Measurements from ENCODE around the gene ITPR2.
"Not testable (repeated sequence)": the region's sequence is repeated elsewhere in the genome, so short reads cannot be mapped to it uniquely, and the experiment has no call there.

ITPR2 gene

DNA sequence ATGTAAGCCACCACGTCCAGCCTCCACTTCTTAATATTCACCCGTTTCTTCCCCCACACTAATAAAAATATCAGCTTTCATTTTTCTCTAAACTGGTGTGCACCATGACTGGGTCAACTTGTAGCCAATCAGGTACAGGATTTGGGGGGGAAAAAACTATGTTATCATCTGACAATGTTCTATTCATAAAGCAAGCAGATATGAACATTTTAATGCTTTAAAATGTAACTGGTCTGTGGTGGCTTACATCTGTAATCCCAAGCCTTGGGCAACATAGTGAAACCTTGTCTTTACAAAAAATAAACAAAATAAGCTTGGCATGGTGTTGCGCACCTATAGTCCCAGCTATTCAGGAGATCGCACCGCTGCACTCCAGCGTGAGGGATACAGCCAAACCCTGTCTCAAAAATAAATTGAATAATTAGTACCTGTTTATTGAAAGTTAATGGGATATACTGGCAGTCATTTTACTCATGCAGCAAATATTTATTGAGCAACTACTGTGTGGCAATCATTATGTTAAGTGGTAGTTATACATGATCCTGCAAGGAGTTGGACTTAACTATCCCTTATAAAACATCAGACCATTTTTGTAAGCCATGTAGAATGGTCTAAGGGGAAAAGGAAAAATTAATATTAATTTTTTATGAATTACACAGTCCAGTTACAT, 15.3 kb upstream of the ITPR2 start:
- DNase-seq: no peak

DNA sequence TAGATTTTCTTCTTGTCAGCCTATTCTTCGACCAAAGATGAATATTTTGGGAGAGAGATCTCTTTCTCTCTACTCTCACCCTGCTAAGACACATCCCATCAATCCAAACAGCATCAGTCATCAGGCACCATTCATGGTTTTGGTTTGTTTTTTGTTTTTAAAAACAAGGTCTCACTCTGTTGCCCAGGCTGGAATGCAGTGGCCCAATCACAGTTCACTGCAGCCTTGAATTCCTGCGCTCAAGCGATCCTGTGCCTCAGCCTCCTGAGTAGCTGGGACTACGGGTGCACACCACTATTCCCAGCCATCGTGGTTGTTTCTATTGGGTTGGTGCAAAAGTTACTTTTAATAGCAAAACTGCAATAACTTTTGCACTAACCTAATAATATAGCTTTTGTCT, 14.4 kb upstream of the ITPR2 start:
- no peak for DNase-seq

GRCh38 chr12:26846416-26846815, 13.4 kb upstream of the ITPR2 start:
- no peak for DNase-seq

GRCh38 chr12:26845984-26846383, 13.0 kb upstream of the ITPR2 start:
- DNase-seq: no peak

- peak; percentile 76 for DNase-seq
These were observed 12.2 kb upstream of the ITPR2 start for GRCh38 chr12:26845057-26845666.

DNA sequence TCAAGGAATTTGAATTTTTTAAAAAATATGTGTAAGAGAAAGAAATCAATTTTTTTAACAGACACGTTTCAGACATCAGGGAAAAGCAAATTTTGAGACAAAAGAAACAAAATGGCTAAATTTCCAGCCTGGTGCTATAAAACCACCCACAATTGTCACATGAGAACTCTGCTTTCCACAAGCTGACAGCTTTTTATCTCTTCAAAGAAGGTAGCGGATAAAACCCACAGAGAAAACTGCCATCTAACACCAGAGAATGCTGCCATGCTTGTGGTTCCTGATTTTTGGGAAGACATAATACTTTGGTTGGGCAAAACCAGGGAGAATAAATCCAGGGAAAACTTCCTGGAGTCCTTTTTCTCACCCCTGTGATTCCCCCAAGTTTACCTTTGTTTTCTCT, 10.3 kb upstream of the ITPR2 start:
- DNase-seq: no peak

DNA sequence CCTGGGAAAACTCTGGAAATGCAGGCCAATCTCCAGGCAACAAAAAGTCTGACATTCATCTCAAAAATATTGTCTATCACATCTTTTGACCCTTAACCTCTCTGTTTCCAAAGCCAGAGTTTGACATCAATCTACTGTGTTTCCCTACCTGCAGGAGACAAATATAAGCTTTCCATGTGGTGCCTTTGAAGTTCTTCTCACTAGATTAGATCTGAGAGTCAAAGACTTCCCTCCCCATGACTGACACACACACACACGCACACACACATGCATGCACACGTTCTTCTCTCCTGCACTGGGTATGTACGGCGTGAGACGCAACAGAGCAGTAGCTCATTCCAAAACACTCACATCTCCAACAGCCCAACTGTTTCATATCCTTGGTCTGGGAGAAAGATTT, 8.1 kb upstream of the ITPR2 start:
- DNase-seq: no peak

DNA sequence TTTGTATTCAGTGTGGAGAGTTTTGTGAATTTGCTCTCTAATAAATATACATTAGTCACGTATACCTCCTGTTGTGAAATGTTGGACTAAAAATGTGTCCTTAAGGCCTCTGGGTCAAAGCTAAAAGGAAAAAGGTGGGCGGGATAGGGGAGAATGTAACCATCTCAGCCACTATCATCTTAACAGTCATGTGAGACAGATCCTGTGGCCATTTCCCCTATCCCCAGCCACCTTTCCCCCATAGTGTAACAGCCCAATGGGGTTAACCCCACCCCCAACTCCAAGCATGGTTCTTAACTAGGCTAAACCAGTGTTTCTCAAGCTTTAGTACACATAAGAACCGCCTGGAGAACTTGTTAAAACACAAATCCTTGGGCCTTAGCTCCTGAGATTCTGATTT, 6.5 kb upstream of the ITPR2 start:
- DNase-seq: no peak

- no peak for DNase-seq
These were observed 6.0 kb upstream of the ITPR2 start for GRCh38 chr12:26838888-26839416.

- no peak for DNase-seq
These were observed 3.2 kb upstream of the ITPR2 start for GRCh38 chr12:26836201-26836600.

DNA sequence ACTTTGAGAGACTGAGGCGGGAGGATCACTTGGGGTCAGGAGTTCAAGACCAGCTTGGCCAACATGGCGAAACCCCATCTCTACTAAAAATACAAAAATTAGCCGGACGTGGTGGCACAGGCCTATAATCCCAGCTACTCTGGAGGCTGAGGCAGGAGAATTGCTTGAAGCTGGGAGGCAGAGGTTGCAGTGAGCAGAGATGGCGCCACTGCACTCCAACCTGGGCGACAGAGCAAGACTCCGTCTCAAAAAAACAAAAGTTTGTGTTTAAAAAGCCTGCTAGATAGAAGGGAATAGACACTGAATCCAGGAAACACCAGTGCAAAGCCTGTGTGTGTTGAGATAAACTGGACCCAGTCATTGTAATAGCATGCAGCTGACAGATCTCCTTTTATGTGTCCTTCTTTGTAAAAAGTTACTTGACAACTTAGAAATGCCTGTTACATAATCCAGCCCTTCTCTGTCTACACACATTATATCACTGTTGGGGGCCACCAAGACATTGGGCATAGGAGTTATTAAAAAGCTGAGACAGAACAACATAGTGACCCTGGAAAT, 1.6 kb upstream of the ITPR2 start:
- not testable (repeated sequence) for DNase-seq

GRCh38 chr12:26833743-26834490, 923 bp upstream of the ITPR2 start:
- peak; percentile 90 for DNase-seq

DNA sequence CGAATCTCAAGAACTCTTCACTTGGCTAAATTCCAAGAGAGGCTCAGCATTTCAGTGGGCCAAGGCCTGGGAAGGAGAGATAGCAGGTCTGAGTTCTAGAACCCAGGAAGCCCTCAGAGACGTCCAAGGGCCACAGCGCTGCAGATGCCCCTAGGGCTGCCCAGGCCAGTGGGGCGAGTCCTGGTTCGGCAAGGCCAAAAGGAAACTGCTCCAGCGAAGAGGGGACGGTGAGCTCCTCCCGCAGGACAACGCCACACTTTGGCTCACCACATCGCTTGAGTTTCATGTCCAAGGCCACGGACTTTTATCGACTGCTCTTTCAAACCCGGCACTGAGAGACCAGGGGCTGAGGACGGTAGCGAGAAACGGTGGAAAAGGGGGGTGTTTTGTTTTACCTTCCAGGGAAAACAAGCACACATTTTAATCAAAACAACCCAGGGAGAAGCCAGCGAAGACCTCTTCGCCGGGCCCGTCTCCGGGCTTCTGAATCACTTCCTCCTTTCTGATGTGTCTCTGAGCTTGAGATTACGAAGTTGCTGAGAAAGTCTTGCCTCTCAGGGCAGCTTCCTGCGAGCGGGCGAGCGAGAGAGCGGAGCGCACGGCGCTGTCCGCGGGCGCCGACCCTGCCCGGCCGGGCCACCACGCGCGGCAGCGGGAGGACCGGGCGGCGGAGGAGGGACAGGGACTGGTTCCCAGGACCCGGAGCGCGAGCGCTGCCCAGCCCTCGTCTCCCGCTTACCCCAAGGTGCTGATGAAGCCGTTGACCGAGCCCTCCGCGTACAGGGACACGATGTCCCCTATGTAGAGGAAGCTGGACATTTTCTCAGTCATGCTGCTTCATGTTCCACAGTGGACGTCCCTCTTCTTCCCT, 808 bp downstream of the ITPR2 start:
- DNase-seq: peak; percentile 90

GRCh38 chr12:26830783-26831551, 2.0 kb downstream of the ITPR2 start:
- DNase-seq: peak; percentile 83

DNA sequence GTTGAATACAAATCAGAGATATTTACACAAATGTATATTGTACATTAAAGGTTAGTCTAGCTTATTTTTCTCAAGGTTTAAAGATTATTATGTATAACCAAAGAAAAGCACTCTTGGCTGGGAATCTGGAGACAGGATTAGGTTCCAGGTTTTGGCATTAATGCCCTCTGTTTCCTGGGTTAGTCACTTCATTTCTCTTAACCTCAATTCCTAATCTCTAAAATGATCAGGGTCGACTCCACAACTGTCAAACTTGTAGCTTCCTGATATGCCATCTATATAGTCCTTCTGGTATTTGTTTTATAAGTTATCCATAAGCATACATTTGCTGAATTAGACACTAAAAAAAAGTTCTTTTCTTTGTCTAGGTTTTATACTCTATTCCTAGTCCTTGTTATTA, 2.6 kb downstream of the ITPR2 start:
- DNase-seq: no peak

DNA sequence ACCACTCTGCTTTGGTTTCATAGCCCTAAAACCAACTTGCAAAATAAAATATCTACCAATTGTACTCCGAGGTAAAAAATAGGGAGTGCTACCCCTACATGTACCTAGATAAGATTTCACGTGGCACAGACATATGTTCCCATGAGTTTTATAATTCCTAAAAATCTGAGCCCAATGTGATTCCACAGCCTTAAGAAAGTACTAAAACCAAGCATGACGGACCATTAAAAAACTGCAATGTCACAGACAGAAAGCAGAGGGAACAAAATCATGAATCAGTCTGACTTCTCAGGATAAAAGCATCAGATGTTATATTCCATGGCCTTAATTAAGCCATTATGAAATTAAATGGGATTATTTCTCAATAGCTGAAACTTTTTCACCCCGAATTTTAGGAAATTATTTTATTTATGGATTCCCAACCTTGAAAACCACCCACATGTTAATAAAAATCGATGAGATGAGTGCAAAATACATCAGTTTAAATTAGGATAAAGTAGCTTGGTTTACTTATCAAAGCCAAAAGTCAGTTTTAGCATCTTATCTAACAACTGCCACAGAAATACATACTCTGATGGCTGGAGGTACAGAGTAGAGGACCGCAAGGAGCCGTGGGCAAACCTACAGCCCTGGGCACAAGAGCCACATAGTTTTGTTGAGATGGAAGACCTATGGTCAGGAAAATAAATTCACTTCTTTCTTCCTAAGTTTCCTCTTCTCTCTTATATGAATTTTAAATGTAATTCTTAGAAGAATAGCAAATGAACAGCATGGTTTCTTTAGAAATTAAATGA, 4.5 kb downstream of the ITPR2 start:
- DNase-seq: no peak

GRCh38 chr12:26826437-26826836, 6.6 kb downstream of the ITPR2 start:
- DNase-seq: no peak

DNA sequence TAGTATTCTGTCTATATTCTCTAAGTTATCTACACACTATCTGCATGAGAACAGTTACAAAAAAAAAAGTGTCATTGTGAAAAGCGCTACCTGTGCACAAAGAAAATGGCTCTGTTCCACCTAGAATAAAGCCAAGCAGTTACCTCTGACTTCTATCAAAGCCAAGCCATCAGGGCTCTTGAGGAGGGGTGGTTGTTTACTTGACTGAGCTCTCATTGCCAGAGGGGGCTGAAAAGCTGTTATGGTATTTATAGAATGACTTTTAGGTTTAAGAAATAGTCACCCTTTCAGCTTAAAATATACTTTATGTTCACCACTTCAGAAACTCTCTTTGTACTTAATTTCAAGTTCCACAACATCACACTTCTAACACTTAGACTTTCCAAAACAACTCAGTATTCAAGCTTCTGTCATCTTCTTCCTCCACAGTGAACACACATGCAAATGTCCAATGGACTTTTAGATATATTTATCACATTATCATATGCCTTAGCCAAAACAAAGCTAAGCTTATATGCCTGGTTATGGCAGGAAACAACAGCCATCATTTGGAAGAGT, 7.5 kb downstream of the ITPR2 start:
- DNase-seq: no peak

GRCh38 chr12:26823390-26823789, 9.6 kb downstream of the ITPR2 start:
- DNase-seq: no peak

DNA sequence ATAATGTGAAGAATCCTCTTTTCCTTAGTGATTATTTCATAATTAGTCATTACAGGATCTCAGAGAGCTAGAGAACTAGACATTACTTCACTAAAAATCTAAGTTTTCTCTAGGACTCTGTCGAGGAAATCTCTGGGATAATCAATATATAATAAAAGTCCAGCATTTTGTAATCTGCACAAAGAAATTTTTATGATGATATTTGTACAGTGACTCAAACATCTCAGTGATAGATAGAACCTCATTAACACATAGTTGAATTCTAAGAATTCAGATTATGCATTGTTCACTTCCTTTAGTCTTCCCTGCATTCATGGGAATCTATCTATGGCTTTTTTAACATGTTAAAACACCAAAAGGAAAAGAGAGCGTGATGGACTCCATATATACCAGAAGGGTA, 11.0 kb downstream of the ITPR2 start:
- no peak for DNase-seq
